PC-9 (cell line): Measurements from ENCODE around the gene TEPSIN. TPM values are rescaled to one million over a fixed set of nuclear protein-coding genes. Genes with fewer than 3 reads are reported as not detected.

ENCODE experiments used
- BruUV-seq: library from RNA; stranded (reverse); fragments of 400-500 nt; replicated peaks from 2 replicates; lab custom pipeline; 2021; lab: Mats Ljungman, UMichigan
- CTCF ChIA-PET: fragments of 300-600 bp; sonication (Branson Sonifier 250); formaldehyde crosslinking; loops from one replicate; lab custom pipeline; 2022; ENCODE audit warnings: antibody characterized with exemption; lab: Charles Lee
- POLR2A ChIA-PET: fragments of 300-600 bp; sonication (Branson Sonifier 250); formaldehyde crosslinking; loops from one replicate; lab custom pipeline; 2022; ENCODE audit warnings: antibody characterized with exemption; ENCODE audit not compliant: unreplicated experiment; lab: Charles Lee
- DNase-seq, 2 experiments: peaks; one replicate each; pipeline versions ENCODE4 v3.0.0 to v3.0.0-alpha.2; 2015 to 2022; ENCODE audit warnings: mixed read lengths in 1 of 2
- H2AFZ ChIP-seq: fragments of 200-600 bp; sonication (generic); 2 replicates; pipeline ENCODE4 v1.8.1; 2017; ENCODE audit warnings: antibody characterized with exemption
- H3F3A ChIP-seq: fragments of 200-600 bp; sonication (generic); 2 replicates; pipeline ENCODE4 v1.8.1; 2017; ENCODE audit warnings: antibody characterized with exemption, mild to moderate bottlenecking, low read depth; ENCODE audit not compliant: insufficient read depth
- H3K27ac ChIP-seq: fragments of 200-600 bp; sonication (generic); 2 replicates; pipeline ENCODE4 v1.6.1; 2016; ENCODE audit warnings: mixed run types
- H3K27me3 ChIP-seq: fragments of 200-600 bp; sonication (generic); 2 replicates; pipeline ENCODE4 v1.6.1; 2016; ENCODE audit warnings: low read depth, mixed run types; ENCODE audit not compliant: insufficient read depth
- H3K36me3 ChIP-seq: fragments of 200-600 bp; sonication (generic); 2 replicates; pipeline ENCODE4 v1.6.1; 2016; ENCODE audit warnings: low read depth, mixed run types
- H3K4me1 ChIP-seq: fragments of 200-600 bp; sonication (generic); replicated peaks from 2 replicates; pipeline ENCODE4 v1.6.1; 2016; ENCODE audit warnings: mixed run types; ENCODE audit not compliant: insufficient read depth
- H3K4me2 ChIP-seq: fragments of 200-600 bp; sonication (generic); 2 replicates; pipeline ENCODE4 v1.6.1; 2017; ENCODE audit warnings: mixed run types
- H3K4me3 ChIP-seq: fragments of 200-600 bp; sonication (generic); 2 replicates; pipeline ENCODE4 v1.6.1; 2016; ENCODE audit warnings: mixed run types
- H3K79me2 ChIP-seq: fragments of 200-600 bp; sonication (generic); 2 replicates; pipeline ENCODE4 v1.6.1; 2017; ENCODE audit warnings: low read depth, mixed run types
- H3K9me2 ChIP-seq: fragments of 200-600 bp; sonication (generic); 2 replicates; pipeline ENCODE4 v1.8.1; 2017; ENCODE audit warnings: mild to moderate bottlenecking; ENCODE audit not compliant: insufficient read depth
- H3K9me3 ChIP-seq: fragments of 200-600 bp; sonication (generic); 2 replicates; pipeline ENCODE4 v1.8.1; 2016; ENCODE audit warnings: low read depth; ENCODE audit not compliant: insufficient read depth
- H4K20me1 ChIP-seq: fragments of 200-600 bp; sonication (generic); 2 replicates; pipeline ENCODE4 v1.8.1; 2017; ENCODE audit not compliant: insufficient read depth
- EZH2 ChIP-seq: fragments of 200-600 bp; sonication (generic); IDR thresholded peaks from 2 replicates; pipeline ENCODE4 v1.8.0; 2017; ENCODE audit warnings: antibody characterized with exemption, low read depth
- intact Hi-C: fragments of 100-400 bp; cut with micrococcal nuclease; formaldehyde crosslinking; loops from one replicate; pipeline ENCODE4 v1.10.0; 2022; ENCODE audit not compliant: unreplicated experiment
- total RNA-seq: library from RNA; stranded (reverse); gene quantifications from 2 replicates; pipeline ENCODE4 v1.2.3, GENCODE V29; 2021
- TF ChIP-seq, protein P1 (sequence below): fragments of 200-600 bp; sonication (generic); conservative IDR thresholded peaks from 2 replicates; pipeline ENCODE4 v1.6.1; 2017; ENCODE audit warnings: mixed run types, antibody characterized with exemption, mild to moderate bottlenecking, moderate library complexity

TEPSIN gene
- total RNA-seq, 1 experiment from 2014 or later, result 35.0 TPM

DNA sequence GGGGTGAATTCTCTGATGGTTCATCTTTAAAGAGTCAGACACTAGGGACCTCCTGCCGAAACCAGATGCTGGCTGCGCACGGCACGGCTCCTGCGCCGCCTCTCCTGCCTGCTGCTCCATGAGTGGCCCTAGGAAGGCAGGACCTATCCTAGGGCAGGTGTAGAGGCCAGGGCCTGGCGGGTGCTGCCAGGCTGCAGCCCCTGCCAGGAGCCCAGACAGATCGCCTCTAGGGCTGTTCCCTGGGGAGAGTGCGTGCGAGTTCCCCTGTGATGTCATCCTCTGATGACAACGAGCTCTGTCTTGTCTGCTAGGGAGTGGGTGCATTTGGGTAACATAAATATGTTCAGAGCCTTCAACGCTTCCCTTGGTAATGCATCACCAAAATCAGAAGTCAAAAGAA lies 32.4 kb upstream of the TEPSIN start:
- POLR2A ChIA-PET, result no interaction called here
- H2AFZ ChIP-seq, result no peak overlapping the region
- intact Hi-C loops, result no loop called here
- TF ChIP-seq, protein P1, sequence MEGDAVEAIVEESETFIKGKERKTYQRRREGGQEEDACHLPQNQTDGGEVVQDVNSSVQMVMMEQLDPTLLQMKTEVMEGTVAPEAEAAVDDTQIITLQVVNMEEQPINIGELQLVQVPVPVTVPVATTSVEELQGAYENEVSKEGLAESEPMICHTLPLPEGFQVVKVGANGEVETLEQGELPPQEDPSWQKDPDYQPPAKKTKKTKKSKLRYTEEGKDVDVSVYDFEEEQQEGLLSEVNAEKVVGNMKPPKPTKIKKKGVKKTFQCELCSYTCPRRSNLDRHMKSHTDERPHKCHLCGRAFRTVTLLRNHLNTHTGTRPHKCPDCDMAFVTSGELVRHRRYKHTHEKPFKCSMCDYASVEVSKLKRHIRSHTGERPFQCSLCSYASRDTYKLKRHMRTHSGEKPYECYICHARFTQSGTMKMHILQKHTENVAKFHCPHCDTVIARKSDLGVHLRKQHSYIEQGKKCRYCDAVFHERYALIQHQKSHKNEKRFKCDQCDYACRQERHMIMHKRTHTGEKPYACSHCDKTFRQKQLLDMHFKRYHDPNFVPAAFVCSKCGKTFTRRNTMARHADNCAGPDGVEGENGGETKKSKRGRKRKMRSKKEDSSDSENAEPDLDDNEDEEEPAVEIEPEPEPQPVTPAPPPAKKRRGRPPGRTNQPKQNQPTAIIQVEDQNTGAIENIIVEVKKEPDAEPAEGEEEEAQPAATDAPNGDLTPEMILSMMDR, result no peak
- TF ChIP-seq EZH2, result no peak
- H3K4me1 ChIP-seq, result no peaks in the 10 kb centered on the region
- DNase-seq, result no peak
- no peaks in the 10 kb centered on the region for H3K79me2 ChIP-seq
- H3K4me3 ChIP-seq, result no peak overlapping the region
- no peaks in the 10 kb centered on the region for H3K9me2 ChIP-seq
- H3K36me3 ChIP-seq, result no peaks in the 10 kb centered on the region
- CTCF ChIA-PET, result no interaction called here
- no peak overlapping the region for H3K4me2 ChIP-seq
- no peaks in the 10 kb centered on the region for H3K27me3 ChIP-seq
- H3K27ac ChIP-seq, result no peak overlapping the region
- H3K9me3 ChIP-seq, result no peaks in the 10 kb centered on the region
- H3F3A ChIP-seq, result no peaks in the 10 kb centered on the region
- no peaks in the 10 kb centered on the region for H4K20me1 ChIP-seq
- no TSS peak for BruUV-seq

GRCh38 chr17:81270279-81270678 lies 31.4 kb upstream of the TEPSIN start:
- H3K9me3 ChIP-seq, result no peaks in the 10 kb centered on the region
- H2AFZ ChIP-seq, result no peak overlapping the region
- no peaks in the 10 kb centered on the region for H3K9me2 ChIP-seq
- no TSS peak for BruUV-seq
- TF ChIP-seq EZH2, result no peak
- TF ChIP-seq, protein P1, result no peak
- no peak for DNase-seq
- CTCF ChIA-PET, result no interaction called here
- no peaks in the 10 kb centered on the region for H3K4me1 ChIP-seq
- intact Hi-C loops, result no loop called here
- no peaks in the 10 kb centered on the region for H3K79me2 ChIP-seq
- no peak overlapping the region for H3K4me2 ChIP-seq
- POLR2A ChIA-PET, result no interaction called here
- no peak overlapping the region for H3K27ac ChIP-seq
- no peak overlapping the region for H3K4me3 ChIP-seq
- no peaks in the 10 kb centered on the region for H3K27me3 ChIP-seq
- no peaks in the 10 kb centered on the region for H4K20me1 ChIP-seq
- H3K36me3 ChIP-seq, result no peaks in the 10 kb centered on the region
- no peaks in the 10 kb centered on the region for H3F3A ChIP-seq

- Histone ChIP-seq H4K20me1 (no peaks in the 10 kb centered on the region), H3K36me3 (no peaks in the 10 kb centered on the region), H3K27ac (no peak overlapping the region), H3K4me3 (no peak overlapping the region), H3F3A (no peaks in the 10 kb centered on the region), H2AFZ (no peak overlapping the region), H3K9me2 (no peaks in the 10 kb centered on the region), H3K27me3 (no peaks in the 10 kb centered on the region), H3K9me3 (no peaks in the 10 kb centered on the region), H3K4me1 (no peaks in the 10 kb centered on the region), H3K79me2 (no peaks in the 10 kb centered on the region), H3K4me2 (no peak overlapping the region)
- POLR2A ChIA-PET, result interaction anchor here (0.6 to 0.7 kb wide), 2 partner anchors 64 to 353 kb away, joined by 3 to 5 read pairs; no protein-coding TSS in a partner anchor
- DNase-seq, result no peak
- TF ChIP-seq EZH2, result no peak
- TF ChIP-seq, protein P1, result no peak
- CTCF ChIA-PET, result no interaction called here
- BruUV-seq, result no TSS peak
- intact Hi-C loops, result no loop called here
Measured at GRCh38 chr17:81267390-81268067, 28.7 kb upstream of the TEPSIN start.
